ENCODE results near the gene CYSLTR2.

The CYSLTR2 gene

GRCh38 chr13:48653472-48653939 lies at the start of gene CYSLTR2:
Gene CYSLTR2 (plus strand): TSS chr13:48653929. CDS start chr13:48706818, 52,889 bp downstream.
- DNase-seq = no peak

- DNase-seq = no peak
Measured at GRCh38 chr13:48615049-48615448, 38.7 kb upstream of the CYSLTR2 start.

GRCh38 chr13:48618937-48619336 lies 34.8 kb upstream of the CYSLTR2 start:
- no peak for DNase-seq

GRCh38 chr13:48621056-48621455 lies 32.7 kb upstream of the CYSLTR2 start:
- DNase-seq = no peak

GRCh38 chr13:48624016-48624415 lies 29.7 kb upstream of the CYSLTR2 start:
- no peak for DNase-seq

- no peak for DNase-seq
Measured at GRCh38 chr13:48624858-48625257, 28.9 kb upstream of the CYSLTR2 start.

GRCh38 chr13:48625413-48626076 lies 28.2 kb upstream of the CYSLTR2 start:
- DNase-seq = no peak

- DNase-seq = no peak
Measured at GRCh38 chr13:48626077-48626449, 27.7 kb upstream of the CYSLTR2 start.

GRCh38 chr13:48626726-48627451 lies 26.8 kb upstream of the CYSLTR2 start:
- no peak for DNase-seq

- no peak for DNase-seq
Measured at GRCh38 chr13:48629277-48629676, 24.5 kb upstream of the CYSLTR2 start.

- DNase-seq = no peak
Measured at GRCh38 chr13:48630291-48630690, 23.4 kb upstream of the CYSLTR2 start.

- DNase-seq = no peak
Measured at GRCh38 chr13:48630773-48631172, 23.0 kb upstream of the CYSLTR2 start.

GRCh38 chr13:48631441-48631840 lies 22.3 kb upstream of the CYSLTR2 start:
- DNase-seq = no peak

- no peak for DNase-seq
Measured at GRCh38 chr13:48633700-48634099, 20.0 kb upstream of the CYSLTR2 start.

GRCh38 chr13:48634636-48635035 lies 19.1 kb upstream of the CYSLTR2 start:
- no peak for DNase-seq

- no peak for DNase-seq
Measured at GRCh38 chr13:48635478-48635877, 18.3 kb upstream of the CYSLTR2 start.

- DNase-seq = no peak
Measured at GRCh38 chr13:48636550-48636949, 17.2 kb upstream of the CYSLTR2 start.

- DNase-seq = no peak
Measured at GRCh38 chr13:48637601-48638000, 16.1 kb upstream of the CYSLTR2 start.

GRCh38 chr13:48640767-48641166 lies 13.0 kb upstream of the CYSLTR2 start:
- no peak for DNase-seq

GRCh38 chr13:48641404-48641803 lies 12.3 kb upstream of the CYSLTR2 start:
- no peak for DNase-seq

- DNase-seq = no peak
Measured at GRCh38 chr13:48642061-48642460, 11.7 kb upstream of the CYSLTR2 start.

- no peak for DNase-seq
Measured at GRCh38 chr13:48643159-48643558, 10.6 kb upstream of the CYSLTR2 start.

- no peak for DNase-seq
Measured at GRCh38 chr13:48644141-48644540, 9.6 kb upstream of the CYSLTR2 start.

- DNase-seq = no peak
Measured at GRCh38 chr13:48644951-48645350, 8.8 kb upstream of the CYSLTR2 start.

GRCh38 chr13:48645845-48646244 lies 7.9 kb upstream of the CYSLTR2 start:
- no peak for DNase-seq

All from activated naive CD4-positive, alpha-beta T cell treated with anti-CD3 and anti-CD28 coated beads, Interleukin-2, amount 50 U/mL, for 16 hours (primary cell).